Activated T-helper 17 cell treated with anti-CD3 and anti-CD28 coated beads, Interleukin-2, amount 50 U/mL, for 72 hours (primary cell): ENCODE data around the gene TSPAN10. TPM values are rescaled to one million over a fixed set of nuclear protein-coding genes. Genes with fewer than 3 reads are reported as not detected.
A peak's percentile ranks its signal among the peaks of the same experiment; 100 is the strongest.
"Not testable (repeated sequence)": the region's sequence is repeated elsewhere in the genome, so short reads cannot be mapped to it uniquely, and the experiment has no call there.

Experiments
- ATAC-seq: fragments of 150-1000 bp; cut with Tn5 transposase; replicated peaks from 2 replicates; pipeline ENCODE4 v1.10.0; 2021; ENCODE audit warnings: mild to moderate bottlenecking, moderate library complexity
- H3K27ac Mint-ChIP-seq: one replicate; pipeline ENCODE4 v1.8.0; 2022; ENCODE audit warnings: mixed read lengths
- H3K27me3 Mint-ChIP-seq: one replicate; pipeline ENCODE4 v1.8.0; 2022; ENCODE audit warnings: mixed read lengths
- H3K36me3 Mint-ChIP-seq: one replicate; pipeline ENCODE4 v1.8.0; 2022; ENCODE audit warnings: low read depth, mild to moderate bottlenecking, mixed read lengths
- H3K4me1 Mint-ChIP-seq: one replicate; pipeline ENCODE4 v1.8.0; 2022; ENCODE audit warnings: mixed read lengths
- H3K4me3 Mint-ChIP-seq: one replicate; pipeline ENCODE4 v1.8.0; 2022; ENCODE audit warnings: mild to moderate bottlenecking, mixed read lengths
- H3K9me3 Mint-ChIP-seq: one replicate; pipeline ENCODE4 v1.8.0; 2022; ENCODE audit warnings: mixed read lengths
- total RNA-seq, 2 donors: library from RNA; stranded (reverse); gene quantifications; one replicate each; pipeline ENCODE4 v1.2.3, GENCODE V29; 2022

The TSPAN10 gene
- total RNA-seq, 2 donors from 2014 or later = 0.30 to 1.4 TPM

DNA sequence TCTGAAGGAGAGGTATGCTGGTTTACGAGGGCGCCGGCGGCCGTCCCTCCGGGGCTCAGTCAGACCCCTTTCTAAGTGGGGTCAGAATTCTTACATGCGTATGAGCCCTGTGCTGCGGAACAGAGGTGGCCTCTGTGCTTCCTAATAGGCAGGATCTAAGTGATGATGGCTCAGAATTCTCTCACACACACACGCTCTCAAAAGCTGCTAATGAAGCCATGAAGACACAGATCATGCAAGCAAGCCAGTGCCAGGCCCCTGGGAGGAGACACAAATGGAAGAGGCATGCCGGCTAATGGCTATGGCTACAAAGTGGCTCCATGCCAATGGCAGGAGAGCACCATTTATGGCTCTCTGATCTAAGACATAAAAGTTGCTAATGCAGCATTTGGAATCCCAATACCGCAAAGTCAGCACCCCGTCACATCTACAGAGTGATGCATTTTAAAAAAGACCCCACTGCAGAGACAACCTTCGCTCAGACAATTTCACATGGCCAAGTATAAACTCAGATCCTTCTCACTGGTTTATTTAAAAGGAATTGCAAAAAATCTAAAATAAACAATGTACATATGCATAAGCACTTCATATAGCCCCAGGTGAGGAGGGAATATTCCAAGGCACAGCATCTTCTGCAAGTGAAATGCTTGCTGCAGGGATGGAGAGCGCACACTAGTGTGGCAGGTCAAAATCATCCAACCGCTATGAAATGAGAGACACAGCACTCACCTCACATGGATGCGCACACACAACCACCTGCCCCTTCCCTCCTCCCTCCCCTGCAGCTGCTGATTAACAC, 24.6 kb upstream of the TSPAN10 start:
- Mint-ChIP-seq H3K9me3 (no peaks in the 10 kb centered on the region), H3K27me3 (no peaks in the 10 kb centered on the region), H3K4me3 (no peak overlapping the region), H3K27ac (peak overlapping the region; percentile 63), H3K4me1 (peaks cover 38% of the 10 kb centered on the region), H3K36me3 (peaks cover 99% of the 10 kb centered on the region)
- ATAC-seq = no peak

DNA sequence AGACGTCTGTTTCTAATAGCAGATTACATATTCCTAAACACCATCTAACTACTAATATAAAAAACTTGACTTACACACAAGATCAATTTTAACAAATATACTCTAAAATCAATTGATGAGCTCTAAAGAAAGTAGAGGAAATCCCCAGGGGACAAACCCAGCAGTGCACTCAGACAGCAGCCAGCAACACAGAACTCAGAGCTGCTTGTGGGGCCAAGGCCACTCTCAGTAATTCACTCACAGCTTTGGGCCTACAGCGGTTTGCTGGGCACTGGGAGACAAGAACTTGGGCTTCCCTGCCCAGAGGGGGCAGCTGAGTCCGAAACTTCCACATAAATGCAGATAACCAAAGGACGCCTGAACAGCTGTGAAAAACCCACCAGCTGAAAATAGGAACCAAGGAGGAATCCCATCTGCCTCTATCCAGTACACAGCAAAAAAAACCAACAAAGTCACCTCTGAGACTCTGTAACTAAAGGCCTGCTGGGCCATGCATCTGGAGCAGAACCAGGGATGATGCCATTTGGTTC, 21.5 kb upstream of the TSPAN10 start:
- Mint-ChIP-seq H3K4me1 (peaks cover 32% of the 10 kb centered on the region), H3K27ac (peak overlapping the region; percentile 98), H3K36me3 (peaks cover 92% of the 10 kb centered on the region), H3K27me3 (no peaks in the 10 kb centered on the region), H3K4me3 (peak overlapping the region; percentile 84), H3K9me3 (no peaks in the 10 kb centered on the region)
- no peak for ATAC-seq

DNA sequence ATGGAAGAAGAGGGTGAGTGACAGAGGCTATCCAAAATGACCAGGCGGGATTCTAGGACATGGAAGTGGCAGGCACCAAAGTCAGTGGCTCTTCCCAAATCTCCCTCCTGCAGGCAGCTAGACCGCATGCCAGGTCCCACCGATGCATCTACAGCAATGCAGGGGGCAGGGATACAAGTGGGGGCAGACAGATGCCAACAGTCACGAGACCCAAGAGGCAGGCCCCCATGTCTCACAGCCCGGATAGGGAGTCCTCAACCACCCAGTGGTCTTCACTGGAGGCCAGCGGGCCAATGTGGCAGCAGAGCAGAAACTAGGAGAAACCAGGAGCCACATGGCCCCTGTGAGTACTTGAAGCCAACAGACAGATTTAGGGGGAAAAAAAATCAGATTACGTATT, 20.1 kb upstream of the TSPAN10 start:
- no peaks in the 10 kb centered on the region for H3K27me3 Mint-ChIP-seq
- peak overlapping the region; percentile 72 for H3K27ac Mint-ChIP-seq
- no peaks in the 10 kb centered on the region for H3K9me3 Mint-ChIP-seq
- peaks cover 38% of the 10 kb centered on the region for H3K4me1 Mint-ChIP-seq
- H3K4me3 Mint-ChIP-seq = no peak overlapping the region
- no peak for ATAC-seq
- H3K36me3 Mint-ChIP-seq = peaks cover 94% of the 10 kb centered on the region

DNA sequence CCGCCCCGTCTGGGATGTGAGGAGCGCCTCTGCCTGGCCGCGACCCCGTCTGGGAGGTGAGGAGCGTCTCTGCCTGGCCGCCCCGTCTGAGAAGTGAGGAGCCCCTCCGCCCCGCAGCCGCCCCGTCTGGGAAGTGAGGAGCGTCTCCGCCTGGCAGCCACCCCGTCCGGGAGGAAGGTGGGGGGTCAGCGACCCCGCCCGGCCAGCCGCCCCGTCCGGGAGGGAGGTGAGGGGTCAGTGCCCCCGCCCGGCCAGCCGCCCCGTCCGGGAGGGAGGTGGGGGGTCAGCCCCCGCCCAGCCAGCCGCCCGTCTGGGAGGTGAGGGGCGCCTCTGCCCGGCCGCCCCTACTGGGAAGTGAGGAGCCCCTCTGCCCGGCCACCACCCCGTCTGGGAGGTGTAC, 18.7 kb upstream of the TSPAN10 start:
- peaks cover 94% of the 10 kb centered on the region for H3K36me3 Mint-ChIP-seq

DNA sequence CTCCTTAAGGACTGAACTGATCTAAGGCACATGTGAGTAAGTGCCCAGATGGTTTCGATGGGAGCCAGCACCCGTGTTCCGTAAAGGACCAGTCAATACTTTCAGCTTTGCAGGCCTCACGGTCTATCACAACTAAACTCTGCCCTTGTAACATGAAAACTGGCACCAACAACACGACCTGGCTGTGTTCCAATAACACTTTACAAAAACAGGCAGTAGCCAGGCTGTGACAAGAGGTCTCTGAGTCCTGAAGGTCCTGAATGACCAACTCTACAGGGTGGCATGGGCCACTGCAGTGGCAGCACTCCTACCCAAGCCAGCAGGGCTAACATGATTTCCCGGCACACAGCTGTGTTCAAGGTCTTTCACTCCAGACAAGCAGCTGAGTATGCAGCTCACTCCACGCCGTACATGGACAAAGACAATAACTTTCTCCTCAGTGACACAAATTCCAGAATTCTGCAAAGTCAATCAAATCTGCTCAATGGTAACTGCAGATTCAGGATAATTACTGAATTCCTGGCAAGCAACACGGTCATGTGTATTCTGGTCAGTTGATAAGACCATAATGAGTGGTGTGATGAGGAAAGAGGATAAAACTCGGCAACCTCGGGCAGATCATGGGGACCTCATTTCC, 15.4 kb upstream of the TSPAN10 start:
- no peak for ATAC-seq
- Mint-ChIP-seq H3K36me3 (peaks cover 94% of the 10 kb centered on the region), H3K9me3 (no peaks in the 10 kb centered on the region), H3K27ac (peak overlapping the region; percentile 50), H3K27me3 (no peaks in the 10 kb centered on the region), H3K4me1 (peaks cover 19% of the 10 kb centered on the region), H3K4me3 (no peak overlapping the region)

More for the DNA sequence above, 18.7 kb upstream of the TSPAN10 start:
- not testable (repeated sequence) for H3K9me3 Mint-ChIP-seq, H3K4me3 Mint-ChIP-seq, H3K27ac Mint-ChIP-seq, ATAC-seq, H3K27me3 Mint-ChIP-seq
- peaks cover 34% of the 10 kb centered on the region for H3K4me1 Mint-ChIP-seq

DNA sequence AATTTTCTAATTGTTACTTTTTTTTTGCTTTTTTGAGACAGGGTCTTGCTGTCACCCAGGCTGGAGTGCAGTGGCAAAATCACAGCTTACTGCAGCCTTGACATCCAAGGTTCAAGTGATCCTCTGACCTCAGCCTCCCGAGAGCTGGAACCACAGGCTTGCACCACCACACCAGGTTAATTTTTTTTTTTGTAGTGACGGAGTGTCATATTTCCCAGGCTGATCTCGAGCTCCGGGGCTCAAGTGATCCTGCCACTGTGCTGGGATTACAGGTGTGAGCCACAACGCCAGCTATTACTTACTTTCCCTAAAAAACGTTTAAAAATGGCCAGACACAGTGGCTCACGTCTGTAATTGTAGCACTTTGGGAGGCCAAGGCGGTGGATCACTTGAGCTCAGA, 6.7 kb upstream of the TSPAN10 start:
- ATAC-seq = no peak
- H3K36me3 Mint-ChIP-seq = peaks cover 74% of the 10 kb centered on the region
- no peak overlapping the region for H3K4me3 Mint-ChIP-seq
- H3K27me3 Mint-ChIP-seq = no peaks in the 10 kb centered on the region
- no peak overlapping the region for H3K27ac Mint-ChIP-seq
- H3K9me3 Mint-ChIP-seq = no peaks in the 10 kb centered on the region
- H3K4me1 Mint-ChIP-seq = peaks cover 5% of the 10 kb centered on the region

DNA sequence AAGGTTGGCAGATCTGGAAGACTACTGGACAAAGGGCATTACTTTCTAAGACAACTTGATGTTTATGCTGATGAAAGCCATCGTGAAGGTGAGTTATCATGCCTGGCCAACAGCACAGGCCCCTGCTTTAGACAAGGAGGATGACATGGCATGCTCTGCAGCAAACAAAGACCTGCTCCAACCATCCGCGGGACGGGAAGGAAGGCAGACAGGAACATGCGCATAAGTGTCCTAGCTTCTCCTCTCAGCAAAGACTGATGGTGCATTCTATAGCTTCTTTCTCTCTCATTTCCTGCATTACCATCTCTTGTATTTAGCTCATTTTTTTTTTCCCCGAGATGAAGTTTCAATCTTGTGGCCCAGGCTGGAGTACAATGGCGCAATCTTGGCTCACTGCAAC, 5.5 kb upstream of the TSPAN10 start:
- Mint-ChIP-seq H3K9me3 (no peaks in the 10 kb centered on the region), H3K27ac (no peak overlapping the region), H3K36me3 (peaks cover 74% of the 10 kb centered on the region), H3K27me3 (no peaks in the 10 kb centered on the region), H3K4me3 (no peak overlapping the region), H3K4me1 (peaks cover 5% of the 10 kb centered on the region)
- ATAC-seq = no peak

DNA sequence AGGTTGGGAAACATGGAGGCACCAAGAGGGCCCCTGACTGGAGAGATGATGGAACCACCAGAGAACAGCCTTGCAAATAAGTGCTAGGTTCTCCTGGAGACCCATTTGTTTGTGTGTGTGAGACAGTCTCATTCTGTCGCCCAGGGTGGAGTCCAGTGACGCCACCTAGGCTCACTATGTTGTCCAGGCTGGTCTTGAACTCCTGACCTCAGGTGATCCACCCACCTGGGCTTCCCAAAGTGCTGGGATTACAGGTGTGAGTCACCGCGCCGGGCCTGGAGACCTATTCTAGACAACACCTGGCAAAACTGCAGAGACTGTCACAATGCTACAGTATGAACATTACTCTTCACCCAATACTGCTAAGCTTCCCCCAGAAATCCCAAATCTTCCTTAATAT, 1.6 kb upstream of the TSPAN10 start:
- no peaks in the 10 kb centered on the region for H3K9me3 Mint-ChIP-seq
- H3K4me1 Mint-ChIP-seq = peaks cover 5% of the 10 kb centered on the region
- H3K36me3 Mint-ChIP-seq = peaks cover 34% of the 10 kb centered on the region
- H3K27me3 Mint-ChIP-seq = no peaks in the 10 kb centered on the region
- peak overlapping the region; percentile 99 for H3K4me3 Mint-ChIP-seq
- H3K27ac Mint-ChIP-seq = peak overlapping the region; percentile 98
- ATAC-seq = no peak

DNA sequence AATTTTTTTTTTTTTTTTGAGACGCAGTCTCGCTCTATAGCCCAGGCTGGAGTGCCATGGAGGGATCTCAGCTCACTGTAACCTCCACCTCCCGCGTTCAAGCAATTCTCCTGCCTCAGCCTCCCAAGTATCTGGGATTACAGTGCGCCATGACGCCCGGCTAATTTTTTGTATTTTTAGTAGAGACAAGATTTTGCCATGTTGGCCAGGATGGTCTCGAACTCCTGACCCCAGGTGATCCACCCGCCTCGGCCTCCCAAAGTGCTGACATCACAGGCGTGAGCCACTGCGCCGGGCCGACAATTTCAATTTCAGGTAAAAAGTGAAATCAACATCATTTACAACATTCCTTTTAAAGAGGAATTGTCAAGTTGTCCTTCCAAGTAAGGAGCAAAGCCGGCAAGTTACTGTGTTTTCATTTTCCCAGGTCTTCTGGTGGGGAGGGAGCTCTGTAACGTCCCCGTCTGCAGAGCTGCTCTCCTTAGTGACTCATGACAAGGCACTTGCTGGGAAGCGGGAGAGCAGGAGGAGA, 957 bp upstream of the TSPAN10 start:
- H3K4me3 Mint-ChIP-seq = peak overlapping the region; percentile 99

DNA sequence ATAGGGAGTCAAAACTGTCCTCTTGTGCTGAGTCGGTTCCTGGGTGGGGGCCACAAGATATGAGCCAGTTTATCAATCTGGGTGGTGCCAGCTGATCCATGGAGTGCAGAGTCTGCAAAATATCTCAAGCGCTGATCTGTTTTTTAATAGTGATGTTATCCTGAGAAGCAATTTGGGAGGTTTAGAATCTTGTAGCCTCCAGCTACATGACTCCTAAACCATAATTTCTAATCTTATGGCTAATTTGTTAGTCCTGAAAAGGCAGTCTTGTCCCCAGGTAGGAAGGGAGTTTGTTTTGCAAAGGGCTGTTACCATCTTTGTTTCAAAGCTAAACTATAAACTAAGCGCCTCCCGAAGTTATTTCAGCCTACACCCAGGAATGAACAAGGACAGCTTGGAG, 1.7 kb downstream of the TSPAN10 start:
- H3K27ac Mint-ChIP-seq = peak overlapping the region; percentile 50
- H3K4me3 Mint-ChIP-seq = peak overlapping the region; percentile 19
- H3K4me1 Mint-ChIP-seq = no peaks in the 10 kb centered on the region
- ATAC-seq = no peak
- H3K36me3 Mint-ChIP-seq = peaks cover 12% of the 10 kb centered on the region
- no peaks in the 10 kb centered on the region for H3K9me3 Mint-ChIP-seq
- H3K27me3 Mint-ChIP-seq = no peaks in the 10 kb centered on the region

More for the DNA sequence above, 957 bp upstream of the TSPAN10 start:
- peak overlapping the region; percentile 98 for H3K27ac Mint-ChIP-seq
- H3K9me3 Mint-ChIP-seq = no peaks in the 10 kb centered on the region
- H3K4me1 Mint-ChIP-seq = peaks cover 5% of the 10 kb centered on the region
- peaks cover 31% of the 10 kb centered on the region for H3K36me3 Mint-ChIP-seq
- peak; percentile 38 for ATAC-seq
- H3K27me3 Mint-ChIP-seq = no peaks in the 10 kb centered on the region

DNA sequence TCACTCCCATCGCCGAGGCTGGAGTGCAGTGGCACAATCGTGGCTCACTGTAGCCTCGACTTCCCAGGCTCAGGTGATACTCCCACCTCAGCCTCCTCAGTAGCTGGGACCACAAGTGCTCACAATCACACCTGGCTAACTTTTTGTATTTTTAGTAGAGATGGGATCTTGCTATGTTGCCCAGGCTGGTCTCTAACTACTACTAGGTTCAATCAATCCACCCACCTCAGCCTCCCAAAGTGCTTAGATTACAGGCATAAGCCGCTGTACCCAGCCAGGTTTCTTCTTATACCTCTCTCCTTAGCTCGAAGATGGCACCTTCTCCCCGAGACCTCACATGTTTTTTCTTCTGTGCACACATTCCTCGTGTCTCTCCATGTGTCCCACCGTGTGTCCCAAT, 3.0 kb downstream of the TSPAN10 start:
- Mint-ChIP-seq H3K27ac (no peak overlapping the region), H3K27me3 (no peaks in the 10 kb centered on the region), H3K36me3 (peaks cover 12% of the 10 kb centered on the region), H3K4me1 (no peaks in the 10 kb centered on the region), H3K4me3 (no peak overlapping the region), H3K9me3 (no peaks in the 10 kb centered on the region)
- no peak for ATAC-seq

DNA sequence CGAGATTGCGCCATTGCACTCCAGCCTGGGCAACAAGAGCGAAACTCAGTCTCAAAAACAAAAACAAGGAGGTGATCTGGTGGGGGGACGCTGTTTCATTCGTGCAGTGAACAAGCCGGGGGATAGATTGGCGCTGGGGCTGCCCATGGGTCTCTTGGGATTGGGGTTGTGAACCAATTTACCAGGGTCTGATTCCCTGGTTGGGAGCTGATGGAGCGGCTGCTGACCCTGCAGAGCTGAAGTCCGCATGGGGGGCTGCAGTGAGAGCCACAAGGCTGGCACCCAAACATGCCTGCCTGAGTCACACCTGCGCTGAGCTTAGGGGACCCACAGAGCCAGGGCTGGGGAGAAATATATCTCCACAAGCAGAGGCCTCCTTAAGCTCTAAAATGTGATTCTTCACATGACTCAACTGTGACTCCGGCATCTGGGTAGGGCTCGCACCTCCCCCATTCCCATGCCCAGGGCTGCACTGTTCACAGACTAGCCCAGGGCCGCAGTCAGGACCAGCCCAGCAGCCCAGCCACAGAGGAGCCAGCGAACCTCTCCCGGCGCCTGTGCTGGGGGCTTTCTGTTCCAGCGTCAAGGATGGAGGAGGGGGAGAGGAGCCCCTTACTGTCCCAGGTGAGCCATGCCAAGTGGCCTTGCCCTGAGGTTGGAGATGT, 5.0 kb downstream of the TSPAN10 start:
- H3K4me3 Mint-ChIP-seq = no peak overlapping the region
- H3K36me3 Mint-ChIP-seq = no peaks in the 10 kb centered on the region
- no peaks in the 10 kb centered on the region for H3K9me3 Mint-ChIP-seq
- no peaks in the 10 kb centered on the region for H3K4me1 Mint-ChIP-seq
- H3K27me3 Mint-ChIP-seq = no peaks in the 10 kb centered on the region
- H3K27ac Mint-ChIP-seq = peak overlapping the region; percentile 33
- no peak for ATAC-seq

DNA sequence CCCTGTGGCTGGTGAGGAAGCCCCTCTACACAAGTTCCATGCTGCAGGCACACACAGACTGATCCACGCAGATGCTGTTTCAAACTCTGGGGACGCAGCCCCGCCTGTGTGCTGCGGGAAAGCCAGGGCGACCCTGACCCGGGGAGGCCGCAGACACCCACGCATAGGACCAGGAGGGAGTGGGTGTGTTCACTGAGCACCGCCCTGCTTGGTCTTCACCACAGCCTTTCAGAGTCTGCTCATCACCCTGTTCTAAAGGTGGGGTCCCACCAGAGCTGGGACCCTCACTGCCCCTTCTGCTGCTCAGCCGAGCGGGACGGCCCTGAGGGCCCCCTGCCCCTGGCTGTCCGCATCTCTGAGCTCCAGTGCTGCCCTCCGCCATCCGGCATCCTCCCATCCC, 7.5 kb downstream of the TSPAN10 start:
- Mint-ChIP-seq H3K27ac (no peak overlapping the region), H3K4me1 (no peaks in the 10 kb centered on the region), H3K9me3 (no peaks in the 10 kb centered on the region), H3K4me3 (no peak overlapping the region), H3K36me3 (no peaks in the 10 kb centered on the region), H3K27me3 (peaks cover 4% of the 10 kb centered on the region)
- ATAC-seq = no peak
